GM13977 (cell line): ENCODE measurements around the gene SSPN.

Source experiments
- DNase-seq: peaks from one replicate; pipeline ENCODE4 v3.0.0; 2012; ENCODE audit warnings: low spot score
- in situ Hi-C: fragments of 300-500 bp; cut with MboI; formaldehyde crosslinking; loops from one replicate; pipeline ENCODE4 v1.12.0; 2022; ENCODE audit warnings: low sequenced_read_pairs, low pct_unique_long_range_greater_than_20kb, mixed read lengths, inconsistent platforms; ENCODE audit not compliant: unreplicated experiment
- TF ChIP-seq, protein P1 (sequence below): IDR thresholded peaks from 2 replicates; pipeline ENCODE4 v1.5.1; 2012; ENCODE audit warnings: mild to moderate bottlenecking, control low read depth; ENCODE audit not compliant: insufficient read depth; ENCODE audit errors: extremely low read depth, missing control alignments

The SSPN gene

DNA sequence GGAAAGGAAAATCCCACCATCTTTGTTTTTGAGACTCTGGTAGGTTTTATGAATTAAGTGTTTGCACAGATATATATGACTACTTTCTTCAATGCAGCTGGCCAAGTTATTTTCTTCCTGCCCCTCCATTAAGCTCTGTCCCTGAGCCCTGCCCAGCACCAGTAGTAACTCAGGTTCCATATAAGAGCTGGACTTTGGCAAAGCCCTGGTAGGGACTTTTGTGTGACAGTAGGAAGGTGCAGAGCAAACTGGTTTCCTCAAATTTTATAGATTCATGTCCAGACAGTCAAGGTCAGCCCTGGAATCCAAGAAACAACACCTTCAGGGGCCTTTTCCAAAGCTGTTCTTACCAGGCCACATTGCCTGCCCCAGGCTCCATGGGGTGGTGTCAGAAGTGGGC lies 47.3 kb downstream of the SSPN start:
- DNase-seq = no peak
- TF ChIP-seq, protein P1, sequence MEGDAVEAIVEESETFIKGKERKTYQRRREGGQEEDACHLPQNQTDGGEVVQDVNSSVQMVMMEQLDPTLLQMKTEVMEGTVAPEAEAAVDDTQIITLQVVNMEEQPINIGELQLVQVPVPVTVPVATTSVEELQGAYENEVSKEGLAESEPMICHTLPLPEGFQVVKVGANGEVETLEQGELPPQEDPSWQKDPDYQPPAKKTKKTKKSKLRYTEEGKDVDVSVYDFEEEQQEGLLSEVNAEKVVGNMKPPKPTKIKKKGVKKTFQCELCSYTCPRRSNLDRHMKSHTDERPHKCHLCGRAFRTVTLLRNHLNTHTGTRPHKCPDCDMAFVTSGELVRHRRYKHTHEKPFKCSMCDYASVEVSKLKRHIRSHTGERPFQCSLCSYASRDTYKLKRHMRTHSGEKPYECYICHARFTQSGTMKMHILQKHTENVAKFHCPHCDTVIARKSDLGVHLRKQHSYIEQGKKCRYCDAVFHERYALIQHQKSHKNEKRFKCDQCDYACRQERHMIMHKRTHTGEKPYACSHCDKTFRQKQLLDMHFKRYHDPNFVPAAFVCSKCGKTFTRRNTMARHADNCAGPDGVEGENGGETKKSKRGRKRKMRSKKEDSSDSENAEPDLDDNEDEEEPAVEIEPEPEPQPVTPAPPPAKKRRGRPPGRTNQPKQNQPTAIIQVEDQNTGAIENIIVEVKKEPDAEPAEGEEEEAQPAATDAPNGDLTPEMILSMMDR = no peak
- in situ Hi-C loops = no loop called here

DNA sequence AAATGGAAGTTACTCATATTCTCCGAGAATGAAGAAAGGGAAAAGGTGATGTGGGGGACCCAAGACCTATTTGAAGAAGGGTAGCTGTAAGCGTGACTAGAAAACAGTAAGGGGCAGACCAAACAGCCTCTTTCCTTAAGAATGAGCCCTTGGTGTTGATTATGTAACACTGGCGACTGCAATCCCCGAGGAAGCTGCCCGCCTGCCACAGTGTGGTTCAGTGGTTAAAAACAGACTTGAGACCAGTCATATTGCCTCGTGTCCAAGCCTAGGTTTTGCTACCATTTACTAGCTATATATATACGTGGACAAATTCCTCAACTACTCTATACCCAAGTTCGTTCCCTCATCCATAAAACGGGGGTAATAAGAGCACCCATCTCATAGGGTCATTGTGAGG lies 49.1 kb downstream of the SSPN start:
- no peak for DNase-seq
- in situ Hi-C loops = no loop called here
- TF ChIP-seq, protein P1 = no peak

DNA sequence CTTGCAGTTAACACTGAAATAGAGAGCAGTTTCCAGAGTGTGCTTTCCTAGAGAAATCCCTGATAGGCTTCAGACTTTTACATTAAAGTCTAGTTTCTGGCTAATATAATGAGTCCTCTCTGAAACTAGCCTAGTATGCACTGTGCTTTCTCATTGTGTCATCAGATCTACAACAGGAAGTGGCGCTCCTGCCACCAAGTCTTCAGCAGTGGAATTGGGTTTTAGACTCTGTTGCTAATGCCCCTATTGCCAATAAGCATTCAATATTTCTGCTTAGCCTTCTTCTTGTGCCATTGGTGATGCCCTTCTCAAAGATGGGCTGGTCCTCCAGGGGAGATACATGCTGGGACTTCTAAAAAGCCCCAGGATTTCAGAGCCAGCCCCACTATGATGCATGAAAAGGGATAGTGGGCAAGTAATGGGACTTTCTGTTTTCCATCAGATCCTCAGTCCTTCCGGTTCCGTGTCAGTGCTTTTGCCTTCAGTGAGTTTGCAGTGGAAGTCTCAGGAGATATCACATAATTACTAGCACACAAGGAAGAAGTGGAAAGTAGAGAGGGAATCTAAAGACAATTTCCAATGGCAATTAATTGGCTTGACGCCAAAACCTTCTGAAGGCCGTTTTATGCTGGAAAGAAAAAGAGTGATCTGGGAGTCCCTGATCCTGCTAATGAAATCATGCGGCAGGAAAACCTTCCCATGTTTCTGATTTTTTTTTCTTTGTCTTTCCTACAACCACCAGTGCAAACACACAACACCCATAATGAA lies 50.0 kb downstream of the SSPN start:
- in situ Hi-C loops = no loop called here
- no peak for DNase-seq
- TF ChIP-seq, protein P1 = no peak

DNA sequence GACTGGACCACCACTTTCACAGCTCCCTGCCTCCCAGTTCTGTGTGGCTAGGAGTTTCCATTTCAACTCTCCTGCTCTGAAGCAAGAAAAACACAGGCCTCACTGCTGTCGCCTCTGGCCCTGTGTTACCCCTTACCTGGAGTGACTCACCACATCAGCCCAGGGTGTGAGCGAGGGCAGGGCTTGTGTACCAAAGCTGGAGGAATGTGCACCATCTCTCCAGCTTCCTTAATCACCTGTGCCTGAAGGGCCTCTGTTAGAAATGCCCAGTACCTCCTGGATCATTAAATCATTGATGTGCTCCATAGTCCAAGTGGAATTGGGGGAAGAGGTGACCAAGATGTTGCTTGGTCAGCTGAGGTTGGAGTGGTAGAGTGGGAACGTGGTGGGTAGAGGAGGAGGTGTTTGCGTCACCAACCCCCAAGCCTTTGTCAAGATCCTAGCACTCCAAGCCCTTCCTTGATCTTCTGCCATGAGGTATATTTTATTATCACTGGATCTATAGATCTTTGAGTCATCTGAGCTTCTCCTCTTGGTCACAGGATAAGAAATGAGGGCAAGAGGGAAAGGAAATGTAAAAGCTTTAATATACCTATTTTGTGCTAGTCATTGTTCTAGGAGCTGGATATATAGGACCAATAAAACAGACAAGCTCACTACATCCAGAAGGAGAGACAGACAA lies 51.3 kb downstream of the SSPN start:
- no peak for DNase-seq
- TF ChIP-seq, protein P1 = no peak
- in situ Hi-C loops = no loop called here

DNA sequence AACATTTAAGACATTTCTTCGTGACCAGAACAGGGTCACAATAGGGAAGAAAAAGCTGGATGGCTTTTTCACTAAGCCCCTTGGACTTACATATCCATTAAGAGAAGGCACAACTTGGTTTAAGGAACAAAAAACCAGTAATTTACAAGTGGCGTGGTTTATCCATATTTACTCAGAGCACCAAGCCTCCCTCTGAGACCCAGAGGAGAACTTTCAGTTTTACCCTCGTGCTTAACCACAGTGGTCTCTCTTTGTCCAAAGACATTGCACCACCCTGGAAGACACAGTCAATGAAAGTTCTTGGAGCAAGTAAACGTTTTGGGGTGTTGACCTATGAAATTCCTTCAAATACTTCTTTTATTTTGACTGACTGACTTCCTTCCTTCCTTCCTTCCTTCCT lies 52.5 kb downstream of the SSPN start:
- TF ChIP-seq, protein P1 = no peak
- in situ Hi-C loops = no loop called here
- DNase-seq = no peak

DNA sequence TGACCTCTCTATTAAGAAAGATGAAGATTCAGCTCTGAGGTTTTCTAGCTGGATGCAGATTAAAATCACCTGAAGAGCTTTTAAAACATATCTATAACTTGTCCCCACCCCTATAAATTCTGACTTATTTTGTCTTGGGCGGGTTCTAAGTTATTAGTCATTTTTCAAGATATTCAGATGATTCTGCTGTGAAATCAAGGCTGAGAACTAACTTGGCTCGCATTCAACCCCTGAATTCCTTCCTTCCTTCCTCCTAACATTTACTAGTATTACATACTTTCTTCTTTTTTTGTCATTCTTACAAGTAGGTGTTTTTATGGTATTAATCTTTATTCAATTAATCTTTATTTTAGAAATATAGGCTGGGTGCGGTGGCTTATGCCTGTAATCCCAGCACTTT lies 55.4 kb downstream of the SSPN start:
- DNase-seq = no peak
- TF ChIP-seq, protein P1 = no peak
- in situ Hi-C loops = no loop called here
